Activated CD4-positive, alpha-beta T cell treated with anti-CD3 and anti-CD28 coated beads, Interleukin-2, amount 50 U/mL, for 1 hour (primary cell): ENCODE results near the gene ZSWIM6.

Experiments used
- DNase-seq: peaks from one replicate; pipeline ENCODE4 v3.0.0-alpha.2; 2020

Gene ZSWIM6

DNA sequence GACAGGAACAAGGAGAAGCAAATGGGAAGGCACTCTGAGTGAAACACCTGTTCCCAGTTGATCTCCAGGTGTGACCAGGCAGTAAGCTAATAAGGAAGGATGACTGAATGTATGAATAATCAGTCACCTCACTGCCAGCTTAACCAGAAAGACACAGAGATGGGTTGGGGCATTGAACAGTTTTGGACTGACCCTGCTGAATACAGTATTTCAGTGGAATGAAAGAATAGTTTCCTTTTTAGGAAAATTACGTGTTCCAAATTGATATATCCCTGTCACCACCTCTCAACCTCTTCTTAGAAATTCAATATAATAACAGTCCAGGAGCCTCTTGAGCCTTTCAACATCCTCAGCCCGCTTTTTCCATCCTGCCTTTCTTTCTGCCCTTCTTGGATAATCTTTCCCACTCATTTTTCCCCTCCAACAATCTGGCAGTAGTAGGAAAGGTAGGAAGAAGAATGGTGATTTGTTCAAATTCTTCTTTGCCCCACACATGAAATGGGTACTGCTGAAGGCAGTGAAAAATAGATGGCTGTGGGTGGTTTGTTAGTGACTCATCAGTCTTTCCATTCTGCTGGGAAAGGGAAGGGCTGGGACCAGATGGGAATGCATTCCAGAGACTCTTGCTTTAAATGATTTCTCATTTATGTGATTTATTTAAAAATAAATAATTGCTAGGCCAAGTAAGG, 117.9 kb downstream of the ZSWIM6 start:
- no peak for DNase-seq

DNA sequence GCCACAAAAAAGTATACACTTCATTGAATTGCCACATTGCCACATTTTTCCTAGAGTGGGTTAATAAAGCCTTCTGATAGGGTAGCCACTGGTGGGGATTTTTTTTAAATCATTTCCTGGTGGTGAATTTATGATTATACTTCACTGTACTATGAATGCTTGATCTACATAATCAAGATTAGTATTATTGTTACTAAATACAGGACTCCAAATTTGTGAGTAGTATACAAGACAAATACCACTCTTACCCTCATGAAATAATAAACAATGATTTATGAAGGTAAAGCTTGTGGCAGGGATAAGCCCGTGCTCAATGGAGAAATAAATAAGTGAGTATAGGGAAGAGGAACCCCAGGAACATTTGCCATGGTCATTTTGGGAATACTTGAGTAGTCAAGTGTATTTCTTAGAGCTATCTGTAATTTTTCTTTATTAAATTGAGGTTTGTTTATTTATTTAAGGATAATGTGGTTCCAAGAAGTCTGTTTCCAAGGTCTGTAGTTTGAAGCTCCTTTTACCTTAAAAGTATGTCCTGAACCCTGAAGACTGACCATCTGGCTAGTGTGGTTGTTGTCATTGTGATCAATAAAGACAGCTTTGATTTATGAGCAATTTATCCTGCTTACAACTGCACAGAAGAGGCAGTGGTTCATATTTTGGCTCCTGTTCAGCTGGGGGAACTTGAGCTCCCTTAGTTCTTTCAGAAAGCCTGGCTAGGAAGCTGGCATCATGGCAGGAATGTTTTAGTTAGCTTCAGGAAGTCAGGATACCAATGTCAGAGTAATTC, 118.6 kb downstream of the ZSWIM6 start:
- no peak for DNase-seq

DNA sequence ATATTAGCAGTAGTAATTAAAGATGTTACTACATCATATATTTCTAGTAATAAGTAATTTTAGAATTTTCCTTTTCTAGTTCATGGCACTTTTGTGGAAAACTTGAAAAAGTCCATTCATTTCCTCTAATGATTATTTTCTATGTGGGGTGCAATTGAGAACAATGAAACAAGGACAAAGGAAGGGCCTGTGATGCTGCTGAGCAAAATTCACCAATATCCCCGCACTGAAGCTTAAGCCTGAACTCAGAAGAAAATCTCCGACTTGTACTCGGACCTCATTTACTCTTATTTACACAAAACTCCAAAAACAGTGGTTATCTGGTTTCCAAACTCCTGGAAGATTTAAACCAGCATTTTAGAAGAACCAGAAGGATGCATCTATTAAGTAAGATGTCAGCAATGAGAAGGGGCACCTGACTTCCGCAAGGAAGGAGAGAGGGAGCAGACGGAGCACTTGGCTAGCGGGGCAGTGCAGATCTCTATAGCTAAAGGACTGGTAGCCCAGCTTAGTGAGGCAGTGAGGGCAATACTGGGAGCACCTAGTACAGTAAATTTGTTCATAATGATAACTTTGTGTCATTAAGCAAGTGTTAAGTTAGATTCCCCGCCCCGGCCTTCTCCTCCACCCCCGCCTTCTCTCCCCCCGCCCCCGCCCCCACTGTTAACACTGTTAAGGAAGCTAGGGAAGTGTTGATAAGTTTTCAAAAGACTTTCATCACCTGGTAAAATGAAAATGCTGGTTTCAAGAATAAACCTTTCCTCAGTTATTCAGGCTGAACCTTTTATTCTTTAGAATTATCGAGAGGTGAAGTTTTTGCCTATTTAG, 123.3 kb downstream of the ZSWIM6 start:
- no peak for DNase-seq

DNA sequence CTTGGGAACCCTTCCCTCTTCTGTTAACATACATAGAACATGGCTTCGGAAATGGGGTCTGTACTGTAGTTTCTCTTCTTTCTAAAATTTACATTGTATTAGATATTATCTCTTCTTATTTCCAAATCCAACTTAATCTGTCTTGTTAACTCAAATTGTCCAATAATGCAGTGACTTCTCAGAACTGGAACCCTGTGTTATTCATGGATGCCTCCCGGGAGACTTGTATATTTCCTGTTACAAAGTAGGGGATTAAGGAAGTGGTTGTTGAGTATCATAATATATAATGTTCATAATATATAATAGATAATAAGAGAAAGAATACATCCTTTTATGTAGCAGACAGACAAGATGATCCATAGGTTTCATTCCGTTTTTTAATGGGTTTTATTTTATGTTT, 128.4 kb downstream of the ZSWIM6 start:
- no peak for DNase-seq

DNA sequence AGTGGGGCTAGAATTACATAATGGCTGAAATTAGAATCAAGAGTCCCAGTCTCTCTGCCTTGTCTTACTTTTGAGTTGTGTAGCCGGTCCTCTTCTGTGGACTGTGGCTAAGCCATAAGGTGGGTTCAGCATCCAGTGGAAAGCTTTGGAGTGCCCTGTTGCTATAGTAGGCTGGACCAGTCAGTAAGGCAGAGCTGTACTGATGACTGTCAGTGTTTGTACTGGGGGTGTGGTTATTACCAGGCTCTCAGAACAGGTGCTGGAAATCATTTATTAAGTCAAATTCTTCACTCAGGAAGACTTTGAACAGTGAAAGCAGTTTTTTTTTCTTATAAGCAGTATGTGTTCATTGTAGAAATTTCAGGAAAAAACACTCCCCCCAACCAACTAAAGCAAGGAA, 129.4 kb downstream of the ZSWIM6 start:
- DNase-seq = no peak

DNA sequence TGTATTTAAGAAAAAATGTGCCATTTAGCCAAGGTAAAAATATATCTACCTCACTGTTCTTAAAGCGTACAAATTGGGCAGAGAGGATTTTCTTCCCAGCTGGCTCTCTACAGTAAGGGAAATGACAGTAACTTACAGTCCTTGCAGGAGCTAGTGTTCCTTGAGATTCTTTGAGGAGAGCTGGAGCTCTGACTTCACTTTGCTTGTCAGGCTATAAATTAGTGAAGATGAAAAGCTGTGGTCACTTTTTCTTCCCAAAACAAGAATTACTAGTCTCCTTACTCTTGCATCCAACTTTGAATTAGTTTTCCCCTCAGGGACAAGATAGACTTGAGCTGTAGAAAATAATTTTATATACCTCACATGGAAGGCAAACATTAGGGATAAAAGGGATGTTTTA, 129.9 kb downstream of the ZSWIM6 start:
- DNase-seq = no peak

DNA sequence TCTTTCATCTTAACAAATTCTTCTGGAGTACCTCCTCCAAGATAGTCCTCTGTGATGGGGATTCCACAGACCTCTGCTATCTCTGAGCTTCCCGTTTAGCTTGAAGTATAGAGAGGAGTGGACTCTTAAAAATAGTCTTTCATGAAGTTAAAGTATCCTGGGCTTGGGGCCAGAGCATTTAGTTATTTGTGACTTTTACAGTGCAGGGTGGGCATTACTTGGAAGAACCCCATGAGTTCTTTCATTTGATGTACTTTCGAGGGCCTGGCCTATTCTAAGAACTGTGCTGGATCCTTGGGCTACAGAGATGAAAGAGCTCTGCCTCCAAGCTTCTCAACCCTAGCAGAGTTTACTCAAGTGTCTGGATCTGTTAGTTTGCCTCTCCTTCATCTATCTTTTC, 131.5 kb downstream of the ZSWIM6 start:
- DNase-seq = no peak

DNA sequence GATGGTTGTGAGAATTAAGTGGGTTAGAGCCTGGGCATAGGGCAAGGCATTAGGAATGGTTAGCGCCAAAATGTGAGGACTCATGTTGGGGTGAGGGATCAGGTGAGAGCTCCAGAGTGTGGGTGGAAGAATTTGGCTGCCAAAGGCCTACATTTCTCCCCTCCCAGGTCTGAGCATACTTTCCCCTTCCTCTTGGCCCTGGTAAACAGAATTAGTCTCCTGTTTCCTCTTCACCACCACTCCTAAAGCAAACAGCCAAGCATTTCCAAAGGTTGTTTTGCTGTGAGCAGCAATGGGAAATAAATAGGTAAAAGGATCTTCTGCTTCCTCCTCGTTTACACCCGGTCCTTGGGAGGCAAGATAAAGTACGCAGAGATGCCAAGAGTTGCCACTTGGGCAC, 132.5 kb downstream of the ZSWIM6 start:
- no peak for DNase-seq

DNA sequence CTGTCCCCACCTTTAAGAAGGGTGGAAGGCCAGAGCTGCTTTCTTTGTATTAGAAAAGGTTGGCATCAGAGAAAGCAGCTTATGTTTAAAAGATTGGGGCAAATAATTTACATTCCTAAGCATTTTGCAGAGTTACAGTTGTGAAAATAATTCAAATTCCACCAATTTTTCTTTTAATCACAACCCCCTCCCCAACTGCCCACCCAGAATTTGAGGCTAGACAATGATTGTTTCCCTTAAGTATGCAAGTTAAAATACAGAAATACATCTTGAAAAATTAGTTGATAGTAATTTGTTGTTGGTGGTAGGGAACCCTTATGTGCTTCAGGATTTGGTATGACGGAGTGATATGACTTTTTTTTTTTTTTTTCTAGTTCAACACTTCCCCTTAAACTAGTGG, 133.0 kb downstream of the ZSWIM6 start:
- DNase-seq = no peak

DNA sequence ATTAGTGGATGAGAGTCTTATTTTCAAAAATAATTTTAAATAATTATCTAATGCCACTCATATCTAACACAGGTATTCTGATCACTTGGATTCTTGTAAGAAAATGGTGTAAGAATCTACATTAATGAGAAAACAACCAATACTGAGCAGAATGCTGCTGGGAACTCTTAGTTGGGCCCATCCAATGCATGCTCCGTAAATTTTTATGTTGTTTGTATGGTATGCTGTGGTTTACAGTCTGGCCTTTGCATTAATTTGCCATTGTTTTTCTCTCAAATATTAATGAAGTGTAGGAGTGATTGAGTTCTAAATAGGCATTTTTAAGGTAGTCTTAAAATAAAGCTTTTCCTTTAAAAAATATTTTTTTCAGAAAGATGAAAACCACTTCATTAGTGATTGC, 133.4 kb downstream of the ZSWIM6 start:
- DNase-seq = no peak

DNA sequence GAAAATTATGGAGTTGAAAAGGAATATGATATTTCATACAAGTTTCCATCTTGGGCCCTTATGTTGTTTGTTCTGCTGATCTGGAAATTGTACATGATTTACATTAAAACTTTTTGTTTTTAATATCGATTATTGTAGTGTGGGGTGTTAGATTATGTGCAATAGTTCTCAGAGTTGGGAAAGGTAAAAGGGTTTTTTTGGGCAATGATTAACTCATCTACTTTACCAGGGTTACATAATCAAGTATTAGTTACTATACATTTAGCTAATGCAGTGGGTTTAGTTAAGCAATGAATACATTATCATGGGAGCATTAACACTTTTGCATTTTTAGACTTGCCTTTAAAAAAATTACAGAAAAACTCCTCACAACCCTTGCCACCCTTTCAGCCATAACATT, 134.0 kb downstream of the ZSWIM6 start:
- no peak for DNase-seq

DNA sequence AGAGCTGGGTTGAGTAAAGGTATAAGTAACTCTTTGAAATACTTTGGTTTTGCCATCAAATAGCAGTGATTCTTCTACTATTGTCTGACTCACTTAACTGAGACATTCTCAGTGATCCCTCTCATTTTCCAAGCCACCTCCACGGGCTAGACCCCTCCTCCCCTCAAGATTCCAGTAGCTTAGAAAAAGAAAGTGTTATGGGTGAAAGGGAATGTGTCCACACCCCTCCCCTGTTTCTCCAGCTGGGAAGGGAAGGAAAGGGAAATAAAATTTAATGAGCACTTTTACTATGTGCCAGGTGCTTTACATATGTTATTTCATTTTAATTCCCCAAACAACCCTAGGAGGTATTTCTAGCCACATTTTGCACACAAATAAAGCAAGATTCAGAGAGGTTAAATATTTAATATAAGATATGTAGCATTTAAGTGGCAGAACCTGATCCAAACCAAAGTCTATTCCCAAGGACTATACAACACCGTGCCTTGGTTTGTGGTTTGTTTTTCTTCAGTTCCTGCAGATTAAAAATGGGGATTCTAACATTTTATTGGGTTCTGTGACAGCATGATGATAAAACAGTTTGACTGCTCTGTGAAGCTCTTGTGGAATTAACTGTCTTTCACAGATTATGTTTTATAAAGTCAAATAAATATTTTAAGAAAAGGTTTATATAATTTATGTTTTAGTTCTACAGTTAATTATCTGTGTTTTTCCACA, 135.9 kb downstream of the ZSWIM6 start:
- no peak for DNase-seq

DNA sequence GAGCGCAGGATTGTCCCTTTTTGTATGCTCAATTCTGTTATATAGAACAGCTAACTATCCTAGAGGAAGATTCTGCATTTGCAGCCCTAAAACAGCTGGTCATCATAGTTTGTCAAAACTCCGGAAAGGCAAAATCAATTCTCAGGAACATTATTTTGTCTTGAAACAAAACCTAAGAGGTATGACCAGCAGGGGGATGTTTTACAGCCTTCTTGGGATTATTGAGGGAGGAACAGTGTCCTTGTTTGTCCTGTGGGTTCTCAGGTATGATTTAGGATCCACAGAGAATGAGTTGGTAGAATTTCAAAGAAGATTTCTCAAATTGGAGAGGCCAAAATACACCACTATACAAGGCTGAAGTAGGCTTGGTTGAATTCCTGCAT, 136.4 kb downstream of the ZSWIM6 start:
- no peak for DNase-seq

DNA sequence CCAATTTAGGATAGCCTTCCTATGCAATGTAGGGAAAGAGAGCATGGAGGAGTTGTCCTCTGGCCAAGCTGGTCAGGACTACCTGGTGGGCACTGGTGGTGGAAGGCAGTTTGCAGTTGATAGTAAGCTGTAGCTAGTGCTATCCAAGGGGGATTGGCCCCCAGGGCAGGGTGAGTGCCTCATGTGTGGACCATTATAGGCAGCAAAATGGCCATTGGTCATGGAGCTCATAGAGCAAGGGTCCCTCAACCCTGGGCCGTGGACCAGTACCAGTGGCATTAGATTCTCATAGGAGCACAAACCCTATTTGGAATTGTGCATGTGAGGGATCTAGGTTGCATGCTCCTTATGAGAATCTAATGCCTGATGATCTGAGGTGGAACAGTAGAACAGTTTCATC, 139.3 kb downstream of the ZSWIM6 start:
- no peak for DNase-seq

DNA sequence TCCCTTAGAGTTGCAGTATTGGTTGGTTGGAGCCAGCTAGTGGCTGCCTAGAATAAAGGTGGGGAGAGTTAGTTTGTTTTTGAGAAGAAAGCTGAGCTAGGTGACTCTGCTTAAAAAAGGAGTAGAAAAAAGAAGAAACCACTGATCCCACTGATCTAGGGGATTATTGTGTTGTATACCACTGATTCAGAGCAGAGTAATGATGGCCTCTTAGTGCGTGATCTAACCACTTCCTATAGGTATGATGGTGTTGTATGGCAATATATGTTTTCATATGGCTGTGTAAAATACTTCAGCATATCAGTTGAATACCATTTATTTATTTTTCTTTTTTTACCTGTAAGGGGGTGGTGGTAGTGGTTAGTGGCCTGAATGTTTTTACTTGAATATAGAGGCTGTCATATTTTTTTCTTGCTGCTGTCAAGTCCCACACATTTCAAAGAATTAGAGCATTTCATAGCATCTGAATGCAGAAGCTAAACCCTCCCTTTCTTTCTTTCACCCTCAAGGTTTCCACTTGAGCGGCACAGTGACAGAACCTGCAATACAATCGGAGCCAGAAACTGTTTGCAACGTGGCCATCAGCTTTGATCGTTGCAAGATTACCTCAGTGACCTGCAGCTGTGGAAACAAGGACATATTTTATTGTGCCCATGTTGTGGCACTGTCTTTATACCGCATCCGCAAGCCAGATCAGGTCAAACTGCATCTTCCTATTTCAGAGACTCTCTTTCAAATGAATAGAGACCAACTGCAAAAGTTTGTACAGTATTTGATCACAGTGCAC, 140.3 kb downstream of the ZSWIM6 start:
- DNase-seq = no peak

DNA sequence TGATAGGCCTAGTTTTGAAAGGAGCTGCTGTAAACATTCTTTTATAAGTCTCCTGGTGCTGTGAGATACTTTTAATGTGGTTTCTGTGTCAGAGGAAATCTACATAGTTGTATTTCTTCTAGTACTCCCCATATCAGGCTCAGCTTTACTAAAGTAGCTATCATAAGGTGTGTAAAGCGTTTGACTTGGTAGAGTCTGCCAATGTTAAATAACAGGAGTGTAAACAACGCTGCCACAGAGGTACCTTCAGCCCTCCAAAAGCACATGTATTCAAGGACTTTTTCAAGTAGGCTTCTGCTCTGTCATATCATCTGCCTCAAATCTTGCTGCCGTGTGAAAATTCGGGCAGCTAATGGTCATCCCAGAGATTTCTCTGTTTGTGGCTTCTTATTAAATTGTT, 142.7 kb downstream of the ZSWIM6 start:
- no peak for DNase-seq

DNA sequence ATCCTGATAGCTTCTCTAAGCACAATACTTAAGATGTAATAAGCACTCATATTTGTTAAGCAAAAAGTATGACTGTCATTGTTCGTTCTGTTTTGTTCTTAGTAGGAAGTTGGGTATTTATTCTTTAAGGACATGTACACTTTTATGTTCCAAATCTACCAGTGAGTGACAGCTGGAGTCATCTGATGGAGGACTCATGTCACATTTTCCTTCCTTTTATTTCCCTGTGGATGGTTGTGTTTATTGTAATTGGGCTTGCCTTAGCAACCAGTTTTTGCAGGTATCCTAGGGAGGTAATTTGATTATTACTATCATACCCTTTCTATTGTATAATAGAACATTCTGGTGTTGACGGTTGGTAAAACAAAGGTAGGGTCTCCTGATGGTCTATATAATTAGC, 145.7 kb downstream of the ZSWIM6 start:
- DNase-seq = no peak

DNA sequence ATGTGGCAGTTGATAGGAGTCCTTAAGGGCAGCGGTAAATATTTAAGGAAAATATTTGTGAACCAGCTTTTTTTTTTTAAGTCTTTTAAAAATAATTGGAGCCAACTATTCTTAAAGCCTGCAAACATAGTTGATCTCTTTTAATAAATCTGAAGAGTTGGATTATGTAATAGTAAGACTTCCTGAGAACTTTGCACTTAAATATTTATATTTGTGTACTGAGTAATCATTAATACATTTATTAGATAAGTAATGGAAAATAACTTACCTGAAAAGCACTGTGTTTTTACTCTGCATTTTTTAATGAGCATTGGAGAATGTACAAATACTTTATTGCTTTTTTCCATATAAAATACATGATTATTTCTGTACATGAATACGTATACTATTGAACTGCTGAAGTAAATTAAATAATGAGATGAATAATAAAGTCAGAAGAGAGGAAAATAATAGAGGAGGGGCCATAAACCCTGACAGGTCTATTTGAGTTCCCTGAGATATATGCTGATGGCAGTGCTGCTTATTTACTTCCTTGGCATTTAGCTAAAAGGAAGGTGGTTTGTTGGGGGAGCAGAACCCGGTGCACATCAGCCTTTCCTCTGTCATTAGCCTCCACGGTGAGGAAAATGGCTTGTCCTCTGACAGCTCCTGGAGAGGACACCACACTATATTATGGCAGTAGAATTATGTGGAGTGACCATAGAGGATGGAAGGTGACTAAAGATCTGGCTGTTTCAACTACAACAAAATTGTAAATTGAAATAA, 148.0 kb downstream of the ZSWIM6 start:
- no peak for DNase-seq

DNA sequence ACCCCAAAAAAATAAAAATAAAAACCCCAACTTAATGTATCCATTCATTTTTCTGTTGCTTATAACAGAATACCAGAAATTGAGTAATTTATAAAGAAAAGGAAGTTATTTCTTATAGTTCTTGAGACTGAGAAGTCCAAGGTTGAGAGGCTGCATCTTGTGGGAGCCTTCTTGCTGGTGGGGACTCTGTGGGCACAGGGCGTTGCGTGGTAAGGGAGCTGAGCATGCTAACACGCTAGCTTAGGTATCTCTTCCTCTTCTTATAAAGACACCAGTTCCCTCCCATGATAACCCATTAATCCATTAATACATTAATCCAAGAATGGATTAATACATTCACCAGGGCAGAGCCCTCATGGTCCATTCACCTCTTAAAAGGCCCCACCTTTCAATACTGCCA, 150.9 kb downstream of the ZSWIM6 start:
- no peak for DNase-seq

DNA sequence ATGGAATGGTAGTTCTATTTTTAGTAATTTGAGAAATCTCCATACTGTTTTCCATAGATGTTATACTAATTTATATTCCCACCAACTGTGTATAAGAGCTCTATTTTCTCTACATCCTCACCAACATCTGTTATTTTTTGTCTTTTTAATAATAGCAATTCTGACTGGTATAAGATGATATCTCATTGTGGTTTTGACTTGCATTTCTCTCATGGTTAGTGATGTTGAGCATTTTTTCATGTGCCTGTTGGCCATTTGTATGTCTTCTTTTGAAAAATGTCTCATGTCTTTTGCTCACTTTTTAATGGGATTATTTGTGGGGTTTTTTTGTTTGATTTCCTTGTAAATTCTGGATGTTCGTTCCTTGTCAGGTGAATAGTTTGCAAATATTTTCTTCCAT, 154.4 kb downstream of the ZSWIM6 start:
- DNase-seq = no peak

DNA sequence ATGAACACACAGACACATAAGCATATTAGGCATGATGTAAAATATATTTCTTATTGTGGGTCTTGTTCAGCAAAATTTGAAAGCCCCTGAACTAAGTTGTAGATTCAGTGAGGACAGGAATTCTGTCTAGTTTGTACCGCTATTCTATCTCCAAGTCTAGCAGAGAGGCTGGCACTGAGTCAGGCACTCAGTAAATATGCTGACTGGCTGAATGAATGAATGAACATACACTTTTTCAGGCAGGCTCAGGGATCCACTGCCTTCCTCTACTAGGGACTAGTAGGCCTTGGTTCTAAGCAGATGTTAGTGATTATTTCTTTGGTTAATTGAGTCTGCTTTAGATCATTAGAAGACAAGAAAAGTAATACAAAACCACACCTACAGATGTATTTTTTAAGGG, 157.5 kb downstream of the ZSWIM6 start:
- no peak for DNase-seq

DNA sequence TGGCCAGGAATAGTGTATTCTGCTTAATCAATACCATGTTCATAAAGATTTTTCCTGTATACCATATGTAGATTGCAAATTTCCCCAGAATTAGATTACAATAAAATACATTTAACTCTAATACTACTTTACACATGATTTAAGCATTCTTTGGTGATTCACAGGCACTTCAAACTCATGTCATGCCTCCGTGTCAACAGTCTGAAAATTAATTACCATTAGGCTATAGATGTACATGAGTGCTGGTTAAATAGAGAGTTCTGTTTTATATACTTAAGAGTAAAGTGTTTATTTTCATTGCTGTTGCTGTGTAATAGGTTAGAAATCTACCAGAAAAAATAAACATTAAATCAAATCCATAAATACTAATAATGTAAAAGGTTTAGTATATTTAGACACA, 159.8 kb downstream of the ZSWIM6 start:
- DNase-seq = no peak
